HG02610 (cell line): ENCODE measurements around the gene PSMA5.
"Not testable (repeated sequence)": the region's sequence is repeated elsewhere in the genome, so short reads cannot be mapped to it uniquely, and the experiment has no call there.

Experiments used
- ATAC-seq: cut with Tn5 transposase; IDR thresholded peaks from one replicate; pipeline ENCODE4 v1.9.1; 2021; ENCODE audit warnings: mild to moderate bottlenecking, moderate library complexity; ENCODE audit not compliant: unreplicated experiment

Gene PSMA5

DNA sequence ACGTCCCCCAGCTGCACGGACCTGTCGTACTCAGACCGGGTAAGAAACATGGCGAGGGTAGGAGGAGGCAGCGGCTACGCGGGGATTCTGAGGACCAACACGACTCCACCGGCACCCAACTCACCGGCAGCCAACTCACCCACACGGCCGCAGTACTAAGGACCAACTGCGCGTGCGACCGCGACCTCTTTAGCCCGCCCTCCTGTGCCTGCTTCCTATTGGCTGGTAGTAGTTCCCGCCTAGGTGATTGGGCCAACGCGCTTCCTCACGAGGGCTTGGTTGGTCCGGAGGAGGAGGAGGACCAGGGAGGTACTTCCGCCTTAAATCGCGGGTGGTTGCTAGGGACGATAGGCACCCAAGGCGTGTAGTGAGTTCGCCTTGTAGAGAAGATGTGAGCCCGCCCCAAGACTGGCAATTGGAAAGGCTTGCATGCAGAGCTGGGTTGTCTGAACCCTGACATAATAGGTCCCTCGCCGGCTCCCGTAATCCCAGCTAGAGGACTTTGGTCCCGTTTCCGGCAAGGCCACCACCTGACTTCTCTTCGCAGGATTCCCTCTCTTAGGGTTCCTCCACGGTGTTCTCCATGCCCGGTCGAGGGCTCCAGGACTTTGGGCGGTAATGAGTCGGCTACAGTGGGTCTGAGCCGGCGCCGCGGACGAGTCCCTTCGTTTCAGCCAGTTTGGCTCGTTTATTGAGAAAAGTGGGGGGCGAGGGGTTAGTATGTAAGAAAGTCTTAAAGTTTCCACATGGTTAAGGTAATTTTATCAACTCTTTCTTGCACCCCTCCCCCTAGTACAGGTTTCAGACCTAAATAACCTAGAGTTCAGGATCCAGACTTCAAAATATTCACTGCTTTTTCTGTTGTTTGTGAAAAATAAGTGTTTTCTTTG, at the start of gene PSMA5:
PSMA5 (minus strand) TSS at position 168 of the 890 bp plus-strand sequence; CDS start at position 50, 118 bp downstream.
- peak; percentile 98 for ATAC-seq

DNA sequence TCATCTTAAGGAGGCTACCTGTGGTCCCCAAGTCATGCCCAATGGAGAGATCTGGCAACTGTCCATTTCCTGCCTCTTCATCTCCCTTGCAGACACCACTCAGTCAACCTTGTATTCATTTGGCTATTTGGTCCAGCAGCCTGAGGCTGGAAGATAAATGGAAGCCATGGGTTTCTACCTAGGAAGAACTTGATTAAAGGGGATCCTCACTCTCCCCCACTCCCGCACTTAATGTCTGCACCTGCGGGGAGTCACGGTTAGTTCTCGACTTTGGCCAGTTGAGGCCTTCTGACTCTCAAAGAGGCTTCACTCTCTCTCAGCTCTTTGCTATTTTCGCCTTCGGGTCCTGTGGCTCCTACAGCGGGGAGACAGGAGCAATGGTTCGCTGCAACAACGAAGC, 49.0 kb upstream of the PSMA5 start:
- no peak for ATAC-seq

DNA sequence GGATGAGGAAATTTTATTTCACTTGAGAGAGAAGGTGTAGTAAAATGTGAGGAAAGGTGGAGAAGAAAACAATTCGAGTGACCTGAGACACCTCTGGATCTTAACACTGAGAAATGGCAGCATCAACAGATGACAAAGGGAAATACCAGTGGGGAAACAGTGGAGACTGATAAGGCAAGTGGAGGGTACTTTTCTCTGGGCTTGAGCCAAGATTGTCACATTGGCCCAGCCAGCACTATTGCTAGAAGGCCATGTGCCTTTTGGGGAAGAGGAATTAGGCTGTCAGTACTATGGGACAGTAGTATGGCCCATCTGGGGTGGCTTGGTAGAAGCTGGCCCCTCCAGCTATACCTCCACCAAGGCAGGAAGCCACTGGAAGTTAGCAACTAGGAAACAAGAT, 48.4 kb upstream of the PSMA5 start:
- no peak for ATAC-seq

DNA sequence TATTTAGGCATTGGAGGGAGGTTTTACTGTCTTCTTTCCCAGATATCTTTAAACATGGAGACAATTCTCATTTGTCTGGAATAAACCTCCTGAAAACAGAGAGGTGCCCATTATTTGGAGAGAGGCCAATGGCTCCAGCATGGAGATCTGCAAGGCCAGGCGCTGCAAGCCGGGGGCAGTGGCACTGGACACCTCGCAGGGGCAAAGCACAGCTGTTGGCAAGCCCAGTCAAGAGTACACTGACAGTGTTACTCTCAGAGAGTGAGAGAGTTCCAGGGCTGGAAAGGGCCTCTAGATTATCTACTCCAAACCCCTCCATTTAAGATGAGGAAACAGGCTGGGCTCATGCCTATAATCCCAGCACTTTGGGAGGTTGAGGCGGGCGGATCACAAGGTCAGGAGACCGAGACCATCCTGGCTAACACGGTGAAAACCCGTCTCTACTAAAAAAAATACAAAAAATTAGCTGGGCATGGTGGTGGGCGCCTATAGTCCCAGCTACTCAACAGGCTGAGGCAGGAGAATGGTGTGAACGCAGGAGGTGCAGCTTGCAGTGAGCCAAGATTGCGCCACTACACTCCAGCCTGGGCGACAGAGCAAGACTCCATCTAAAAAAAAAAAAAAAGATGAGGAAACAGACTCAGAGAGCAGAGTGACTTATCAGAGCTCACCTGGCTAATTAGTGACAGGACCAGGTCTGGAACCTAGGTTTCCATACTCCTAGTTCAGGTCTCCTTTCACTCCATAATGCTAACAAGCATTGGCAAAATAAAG, 47.2 kb upstream of the PSMA5 start:
- not testable (repeated sequence) for ATAC-seq

DNA sequence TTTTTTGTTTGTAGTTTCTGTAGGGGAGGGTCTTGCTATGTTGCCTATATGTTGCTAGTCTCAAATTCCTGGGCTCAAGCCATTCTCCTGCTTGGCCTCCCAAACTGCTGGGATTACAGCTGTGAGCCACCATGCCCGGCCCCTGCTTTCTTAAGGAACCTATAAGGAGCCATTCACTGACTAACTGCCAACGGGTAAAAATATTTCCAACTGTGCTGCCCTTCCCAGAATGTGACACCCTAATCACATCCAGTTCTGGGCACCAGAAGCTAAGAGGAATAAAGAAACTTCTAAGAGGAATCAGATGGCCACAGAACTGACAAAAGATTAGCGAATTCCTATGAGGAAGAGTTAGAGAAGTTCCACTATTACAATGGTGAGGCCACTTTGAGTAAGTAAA, 46.5 kb upstream of the PSMA5 start:
- ATAC-seq: no peak

DNA sequence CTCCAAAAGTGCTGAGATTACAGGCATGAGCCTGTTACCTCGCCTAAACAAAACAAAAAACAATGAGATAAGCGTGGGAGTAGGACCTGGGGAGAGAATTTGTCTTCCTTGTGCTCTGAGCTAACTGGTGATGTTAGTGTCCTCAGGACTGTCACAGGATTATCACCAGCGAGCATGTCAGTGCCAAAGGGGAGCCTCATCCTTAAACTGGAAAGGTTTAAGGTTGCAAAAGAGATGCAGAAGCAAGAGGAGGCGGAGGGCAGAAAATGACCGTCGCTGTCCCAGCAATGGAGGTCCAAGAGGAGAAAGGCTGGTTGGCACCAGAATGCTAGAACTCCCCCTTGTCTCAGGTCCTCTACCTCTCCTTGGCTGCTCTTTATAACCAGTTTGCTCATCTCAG, 44.0 kb upstream of the PSMA5 start:
- no peak for ATAC-seq

DNA sequence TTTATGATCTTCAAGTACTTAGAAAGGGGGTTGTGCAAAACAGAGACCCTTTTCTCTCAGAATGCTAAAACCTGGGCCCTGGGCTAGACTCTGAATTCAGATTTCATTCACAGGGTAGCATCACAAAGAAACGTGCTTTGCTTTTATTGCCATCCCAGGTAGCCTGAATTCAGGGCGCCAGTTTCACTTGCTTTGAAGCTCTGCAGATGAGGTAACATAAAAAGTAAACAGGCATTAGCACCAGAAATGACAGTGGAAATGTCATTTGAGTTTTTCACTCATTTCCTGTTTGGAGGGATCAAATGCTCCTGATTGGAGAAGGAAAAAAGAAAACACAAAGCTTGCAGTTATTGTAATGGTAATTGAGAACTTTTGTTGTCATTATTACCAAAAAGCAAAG, 42.7 kb upstream of the PSMA5 start:
- ATAC-seq: no peak

DNA sequence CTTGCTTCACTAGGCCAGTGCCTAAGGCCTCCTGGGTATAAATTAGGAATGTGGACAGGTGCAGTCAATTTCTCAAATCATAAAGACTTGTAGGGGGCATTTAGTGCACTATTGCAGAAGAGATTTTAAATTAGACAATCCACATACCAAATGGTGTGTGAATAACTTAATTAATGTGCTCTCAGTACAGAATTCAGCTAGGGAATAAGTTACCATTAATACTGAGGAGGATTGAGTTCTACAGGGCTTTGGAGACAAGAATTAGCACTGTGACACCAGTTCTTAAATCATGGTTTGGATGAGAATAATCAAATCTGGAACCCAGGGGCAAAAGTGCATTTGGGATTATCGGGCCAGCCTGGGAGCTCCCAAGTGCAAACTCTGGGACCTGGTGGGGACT, 41.8 kb upstream of the PSMA5 start:
- ATAC-seq: no peak

DNA sequence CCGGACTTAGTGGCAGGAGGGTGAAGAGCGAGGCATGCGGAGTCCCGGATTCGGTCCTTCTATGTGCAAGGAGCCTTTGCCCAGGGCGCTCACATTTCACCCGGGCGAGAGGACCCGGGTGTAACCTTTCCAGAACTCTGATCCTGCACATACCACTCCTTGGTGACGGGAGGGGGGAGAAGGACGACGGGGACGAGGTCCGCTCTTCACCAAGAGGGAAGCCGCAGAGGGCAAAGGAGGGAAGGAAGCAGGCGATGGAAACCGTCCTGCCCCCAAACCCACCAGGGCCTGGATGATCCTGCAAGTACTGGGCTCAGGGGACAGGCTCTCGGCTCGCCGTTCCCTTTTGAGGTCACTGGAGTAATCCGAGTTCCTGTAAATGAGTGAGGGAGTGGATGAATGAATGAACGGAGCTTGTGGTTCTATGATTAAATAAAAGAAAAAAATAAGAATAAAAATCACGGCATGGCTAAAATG, 41.1 kb upstream of the PSMA5 start:
- ATAC-seq: no peak

DNA sequence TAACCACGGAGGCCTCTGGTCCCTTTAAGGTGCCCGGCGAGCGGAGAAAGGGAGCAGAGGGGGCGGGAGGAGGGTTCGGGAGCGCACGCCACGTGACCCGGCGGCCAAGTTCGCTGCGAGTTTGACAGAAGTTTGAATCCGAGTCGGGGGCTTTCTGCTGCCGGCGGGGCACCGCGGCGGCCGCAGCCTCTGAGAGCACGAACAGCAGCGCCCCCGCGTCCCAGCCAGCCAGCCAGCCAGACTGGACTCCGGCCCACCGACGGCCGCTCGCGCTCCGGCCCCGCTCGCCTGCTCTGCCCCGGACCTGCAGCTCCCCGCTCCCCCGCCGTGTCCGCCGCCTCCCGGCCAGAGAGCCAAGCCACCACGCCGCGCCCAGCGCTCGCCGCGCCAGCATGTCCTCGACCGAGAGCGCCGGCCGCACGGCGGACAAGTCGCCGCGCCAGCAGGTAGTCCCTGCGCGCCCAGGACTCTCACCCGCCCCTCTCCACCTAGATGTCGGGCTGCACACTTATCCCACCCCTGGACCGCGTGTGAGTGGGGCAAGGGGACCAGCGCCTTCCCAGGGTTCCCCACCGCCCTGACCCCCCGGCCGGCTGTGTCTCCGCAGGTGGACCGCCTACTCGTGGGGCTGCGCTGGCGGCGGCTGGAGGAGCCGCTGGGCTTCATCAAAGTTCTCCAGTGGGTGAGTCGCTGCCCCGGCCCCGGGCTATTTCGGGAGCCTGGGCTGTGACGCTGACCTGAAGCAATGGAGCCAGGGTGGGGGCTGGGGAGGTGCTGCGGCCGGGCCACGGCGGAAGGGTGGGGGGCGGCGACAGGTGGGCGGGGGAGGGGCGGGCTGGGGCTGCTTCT, 40.4 kb upstream of the PSMA5 start, which contains the start of gene SYPL2:
SYPL2 (plus strand) TSS at position 95 of the 849 bp plus-strand sequence; CDS start at position 393, 298 bp downstream.
- ATAC-seq: no peak

DNA sequence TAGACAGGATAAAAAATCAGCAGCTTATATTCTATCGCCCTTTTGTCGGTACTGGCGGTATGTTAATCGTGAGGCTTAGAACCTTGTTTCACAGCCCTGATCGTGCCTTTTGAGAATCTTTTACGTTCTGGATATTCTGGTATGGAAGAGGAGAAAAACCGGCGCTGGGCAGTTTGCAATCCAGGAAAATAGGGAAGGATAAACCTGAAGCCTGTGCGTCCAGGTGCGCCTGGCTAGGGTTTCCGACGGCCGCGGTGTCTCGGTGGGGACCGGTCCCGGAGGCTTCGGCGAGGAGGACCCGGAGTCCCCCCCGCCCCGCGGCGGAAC, 39.8 kb upstream of the PSMA5 start:
- ATAC-seq: no peak

DNA sequence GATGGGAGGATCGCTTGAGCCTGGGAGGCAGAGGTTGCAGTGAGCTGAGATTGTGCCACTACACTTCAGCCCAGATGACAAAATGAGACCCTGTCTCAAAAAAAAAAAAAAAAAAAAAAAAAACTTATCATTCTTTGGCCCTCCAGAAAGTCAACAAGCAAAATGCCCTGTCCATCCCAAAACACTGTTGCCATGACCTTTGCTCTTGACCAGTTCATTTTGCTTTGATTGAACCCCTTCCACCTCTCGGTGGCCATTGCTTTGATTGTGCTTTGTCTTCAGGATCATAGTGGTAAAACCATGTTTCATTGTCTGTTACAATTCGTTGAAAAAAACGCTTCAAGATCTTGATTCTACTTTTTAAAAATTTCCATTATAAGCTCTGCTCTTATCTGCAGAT, 31.6 kb upstream of the PSMA5 start:
- no peak for ATAC-seq

DNA sequence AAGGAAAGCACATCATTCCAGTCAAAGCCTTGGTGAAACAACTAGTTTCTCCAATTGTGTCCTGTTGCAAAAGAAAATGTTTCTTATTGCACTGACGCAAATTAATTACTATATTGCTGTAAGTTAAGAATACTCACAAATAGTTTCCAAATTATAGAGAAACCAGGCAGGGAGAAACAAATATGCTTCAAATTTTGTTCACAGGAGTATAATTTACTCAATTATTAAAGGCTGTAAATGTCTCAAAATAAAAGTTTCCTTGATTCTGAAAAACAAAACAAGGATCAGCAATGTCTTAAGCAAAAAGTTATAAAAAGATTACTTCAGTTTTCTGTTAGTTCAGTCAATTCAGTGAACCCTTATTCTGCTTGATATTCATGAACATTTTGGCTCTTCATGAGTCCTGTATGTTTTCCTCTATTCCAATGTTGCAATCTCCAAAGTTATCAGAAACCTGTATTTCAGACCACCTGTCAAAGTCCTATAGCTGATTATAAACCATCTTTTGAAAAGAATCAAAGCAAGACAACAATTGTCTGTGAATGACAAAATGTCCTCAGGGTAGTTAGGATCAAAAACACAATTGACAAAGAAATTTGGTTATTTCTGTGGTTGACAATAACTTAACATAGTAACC, 28.4 kb upstream of the PSMA5 start:
- no peak for ATAC-seq

DNA sequence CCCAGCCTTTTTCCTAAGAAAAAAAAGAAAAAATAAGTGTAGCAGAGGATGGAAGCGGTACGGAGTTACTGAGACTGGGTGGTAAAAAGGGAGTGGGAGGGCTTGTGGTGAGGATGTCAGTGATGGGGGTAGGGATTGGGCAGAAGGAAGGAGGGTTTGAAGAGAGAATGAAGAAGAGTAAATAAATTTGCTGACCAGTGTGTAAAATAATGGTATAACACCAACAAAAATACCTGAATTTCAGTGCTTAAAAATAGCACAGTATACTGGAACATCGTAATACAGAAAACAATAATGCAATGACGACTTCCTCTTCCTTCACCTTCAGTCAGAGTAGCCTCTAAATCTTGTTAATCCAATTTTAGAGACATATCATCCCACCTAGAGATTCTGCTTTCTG, 21.3 kb upstream of the PSMA5 start:
- no peak for ATAC-seq

DNA sequence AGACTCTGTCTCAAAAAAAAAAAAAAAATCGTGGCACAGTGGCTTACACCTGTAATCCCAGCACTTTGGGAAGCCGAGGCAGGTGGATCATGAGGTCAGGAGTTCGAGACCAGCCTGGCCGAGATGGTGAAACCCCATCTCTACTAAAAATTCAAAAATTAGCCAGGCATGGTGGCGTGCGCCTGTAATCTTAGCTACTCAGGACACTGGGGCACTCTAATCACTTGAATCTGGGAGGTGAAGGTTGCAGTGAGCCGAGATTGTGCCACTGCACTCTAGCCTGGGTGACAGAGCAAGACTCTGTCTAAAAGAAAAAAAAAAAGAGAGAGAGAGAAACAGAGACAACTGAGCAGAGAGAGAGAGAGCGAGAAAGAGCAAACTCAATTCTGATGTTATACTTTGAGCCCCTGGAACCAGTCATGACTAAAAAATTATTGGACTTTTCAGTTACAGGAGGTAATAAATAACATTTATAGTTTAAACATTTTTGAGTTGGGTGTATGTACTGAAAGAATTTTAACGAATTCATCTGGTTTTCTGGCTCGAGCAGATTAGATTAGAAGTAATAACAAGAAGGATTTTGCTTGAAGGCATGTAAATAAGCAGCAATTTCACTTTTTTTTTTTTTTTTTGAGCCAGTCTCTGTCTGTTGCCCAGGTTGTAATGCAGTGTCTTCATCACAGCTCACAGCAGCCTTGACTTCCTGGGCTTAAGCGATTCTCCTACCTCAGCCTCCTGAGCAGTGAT, 19.9 kb upstream of the PSMA5 start:
- not testable (repeated sequence) for ATAC-seq

DNA sequence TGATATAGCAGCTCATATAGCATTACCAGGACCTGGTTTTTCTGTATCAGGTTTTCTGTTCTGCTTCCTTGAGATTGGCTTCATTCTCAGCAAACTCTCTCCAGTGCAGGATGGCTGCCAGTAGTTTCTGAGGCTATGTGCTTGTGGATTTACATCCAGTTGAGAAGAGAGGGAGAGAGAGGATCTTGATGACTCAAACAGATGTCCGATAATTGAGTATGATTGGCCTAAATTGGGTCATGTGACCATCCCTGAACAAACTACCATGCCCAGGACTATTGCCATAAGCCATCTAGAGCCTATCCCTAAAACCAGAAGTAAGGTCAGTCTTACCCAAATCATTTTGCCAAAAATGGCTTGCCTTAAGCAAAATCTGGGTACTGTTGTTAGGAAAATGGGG, 18.1 kb upstream of the PSMA5 start:
- no peak for ATAC-seq

DNA sequence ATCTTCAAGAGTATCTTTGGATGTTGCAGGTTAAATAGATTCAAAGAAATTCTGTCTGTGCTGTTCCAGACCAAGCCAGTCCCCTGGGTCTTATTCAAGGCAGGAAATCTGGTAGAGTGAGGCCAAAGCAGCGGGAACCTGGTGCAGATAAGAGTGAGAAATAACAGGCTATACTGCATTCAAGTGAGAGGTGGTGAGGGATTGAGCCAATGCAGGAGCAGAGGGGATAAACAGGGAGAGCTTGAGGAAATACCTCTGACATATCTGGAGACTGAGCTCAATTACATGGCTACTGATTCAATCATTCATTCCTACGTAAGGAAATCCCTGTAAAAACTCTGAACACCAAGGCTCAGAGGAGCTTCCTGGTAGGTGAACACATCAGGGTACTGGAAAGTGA, 17.2 kb upstream of the PSMA5 start:
- ATAC-seq: no peak

DNA sequence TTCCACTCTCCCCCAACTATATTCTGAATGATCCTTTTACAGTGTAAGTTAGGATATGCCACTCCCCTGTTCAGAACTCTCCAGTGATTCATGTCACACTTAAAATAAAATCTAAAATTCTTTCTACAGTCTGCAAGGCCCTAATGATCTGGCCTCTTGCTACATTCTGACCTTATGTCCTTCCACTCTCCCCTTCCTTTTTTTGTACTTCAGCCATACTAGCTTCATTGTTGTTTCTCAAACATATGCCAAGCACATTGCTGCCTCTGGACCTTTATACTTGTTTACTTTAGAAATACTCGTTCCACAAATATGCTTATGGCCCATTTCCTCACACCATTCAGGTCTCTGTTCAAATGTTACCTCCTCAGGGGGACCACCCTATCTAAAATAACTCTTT, 14.8 kb upstream of the PSMA5 start:
- no peak for ATAC-seq

DNA sequence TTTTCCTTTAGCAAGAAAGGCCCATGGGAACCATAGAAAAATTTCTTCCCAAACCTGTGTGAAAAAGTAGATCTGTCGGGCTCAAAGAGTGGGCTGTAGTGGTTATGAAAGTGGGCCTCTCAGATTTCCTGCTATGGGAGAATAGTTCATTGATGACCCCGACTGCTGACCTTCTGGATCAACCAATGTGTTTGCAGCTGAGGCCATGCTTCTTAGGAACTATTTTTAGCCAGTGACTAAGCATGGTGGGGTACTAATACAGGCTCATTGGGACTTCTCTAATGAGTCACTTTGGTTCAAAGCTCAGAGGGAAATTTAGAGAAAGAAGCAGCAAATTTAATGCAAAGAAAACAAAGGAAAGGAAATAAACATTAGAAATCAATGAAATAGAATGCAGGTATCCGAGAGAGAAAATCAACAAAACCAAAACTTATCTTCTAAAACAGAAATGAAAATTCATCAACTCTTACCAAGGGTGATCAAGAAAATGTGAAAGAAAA, 12.6 kb upstream of the PSMA5 start:
- no peak for ATAC-seq

DNA sequence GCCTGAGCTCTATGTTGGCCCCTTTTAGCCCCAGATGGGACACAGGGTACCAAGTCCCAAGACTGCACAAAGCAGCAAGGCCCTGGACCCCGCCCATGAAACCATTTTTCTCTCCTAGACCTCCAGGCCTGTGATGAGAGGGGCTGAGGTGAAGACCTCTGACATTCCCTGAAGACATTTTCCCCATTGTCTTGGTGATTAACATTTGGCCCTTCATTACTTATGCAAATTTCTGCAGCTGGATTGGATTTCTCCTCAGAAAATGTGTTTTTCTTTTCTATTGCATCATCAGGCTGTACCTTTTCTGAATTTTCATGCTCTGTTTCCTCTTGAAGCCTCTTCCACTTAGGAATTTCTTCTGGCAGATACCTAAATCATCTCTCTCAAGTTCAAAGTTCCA, 8.2 kb upstream of the PSMA5 start:
- ATAC-seq: no peak
